Measurements from ENCODE around the gene TXNRD3.

The TXNRD3 gene
- 0.62 to 1.4 reads per million in 2 donors for total RNA-seq

- DNase-seq = peak; percentile 23 to 59 (median 47)
Measured at GRCh38 chr3:126654571-126655383, at the start of gene TXNRD3. TSS of gene TXNRD3 (minus strand) at chr3:126655124.

DNA sequence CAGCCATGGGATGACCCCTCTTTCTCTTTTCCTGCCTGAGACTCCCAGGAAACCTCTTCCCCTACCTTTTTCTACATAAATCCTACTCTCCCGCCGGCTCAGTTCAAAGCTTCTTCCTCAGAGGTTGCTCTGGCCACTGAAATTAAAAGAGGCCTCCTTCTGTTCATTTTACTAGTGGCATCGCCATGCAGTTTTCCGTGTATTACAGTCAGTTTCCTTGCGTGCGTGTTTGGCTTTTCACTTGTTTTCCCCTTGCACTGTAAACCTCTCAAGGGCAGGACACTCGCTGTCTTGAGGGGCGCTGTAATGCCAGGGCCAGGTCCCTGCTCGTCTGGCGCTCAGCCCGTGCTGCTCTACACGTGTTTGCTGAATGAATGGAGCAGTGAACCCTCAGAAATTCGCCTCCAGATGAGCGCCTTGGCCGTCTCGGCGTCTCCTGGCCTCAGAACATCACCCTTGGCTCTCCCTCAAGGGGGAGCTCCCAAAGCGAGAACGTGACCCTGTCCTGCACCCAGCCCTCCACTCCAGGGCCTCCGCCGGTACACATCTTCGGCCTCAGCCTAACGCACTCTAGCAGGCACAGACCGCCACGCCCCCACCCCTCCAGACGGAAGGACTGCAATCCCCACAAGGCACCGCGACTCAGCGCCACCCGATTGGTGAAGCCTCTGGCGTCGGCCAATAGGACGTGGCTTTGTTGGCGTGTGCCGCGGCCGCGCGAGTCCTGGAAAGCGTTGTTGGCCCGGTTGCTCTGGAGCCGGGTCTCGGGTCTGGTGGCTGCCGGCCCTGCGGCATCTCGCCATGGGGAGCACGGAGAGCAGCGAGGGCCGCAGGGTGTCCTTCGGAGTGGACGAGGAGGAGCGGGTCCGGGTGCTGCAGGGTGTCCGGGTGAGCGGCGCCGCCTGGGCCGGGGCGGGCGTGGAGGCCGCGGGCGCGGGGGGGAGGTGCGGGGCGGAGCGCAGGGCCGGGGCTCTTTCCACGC lies 48.9 kb upstream of the TXNRD3 start, which contains the start of gene CHCHD6:
CHCHD6 (plus strand) TSS at position 729 of the 982 bp plus-strand sequence; CDS start at position 802, 73 bp downstream.
- peak; percentile 90 to 96 (median 94) for DNase-seq

DNA sequence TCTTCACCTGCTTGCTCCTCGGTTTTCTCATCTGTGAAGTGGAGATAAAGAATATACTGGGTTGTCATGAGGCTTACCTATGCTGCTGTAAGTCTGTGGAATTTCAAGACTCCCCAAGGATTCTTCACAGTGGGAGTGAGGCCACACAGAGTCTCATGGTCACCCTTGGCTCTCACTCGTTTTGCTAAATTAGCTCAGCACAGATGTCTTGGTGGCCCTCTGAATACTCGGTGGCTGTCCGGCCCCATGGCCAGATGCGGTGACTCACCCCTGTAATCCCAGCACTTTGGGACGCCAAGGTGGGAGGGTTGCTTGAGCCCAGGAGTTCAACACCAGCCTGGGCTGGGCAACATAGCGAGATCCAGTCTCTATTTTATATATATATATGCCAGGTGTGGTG lies 44.1 kb upstream of the TXNRD3 start:
- no peak for DNase-seq

DNA sequence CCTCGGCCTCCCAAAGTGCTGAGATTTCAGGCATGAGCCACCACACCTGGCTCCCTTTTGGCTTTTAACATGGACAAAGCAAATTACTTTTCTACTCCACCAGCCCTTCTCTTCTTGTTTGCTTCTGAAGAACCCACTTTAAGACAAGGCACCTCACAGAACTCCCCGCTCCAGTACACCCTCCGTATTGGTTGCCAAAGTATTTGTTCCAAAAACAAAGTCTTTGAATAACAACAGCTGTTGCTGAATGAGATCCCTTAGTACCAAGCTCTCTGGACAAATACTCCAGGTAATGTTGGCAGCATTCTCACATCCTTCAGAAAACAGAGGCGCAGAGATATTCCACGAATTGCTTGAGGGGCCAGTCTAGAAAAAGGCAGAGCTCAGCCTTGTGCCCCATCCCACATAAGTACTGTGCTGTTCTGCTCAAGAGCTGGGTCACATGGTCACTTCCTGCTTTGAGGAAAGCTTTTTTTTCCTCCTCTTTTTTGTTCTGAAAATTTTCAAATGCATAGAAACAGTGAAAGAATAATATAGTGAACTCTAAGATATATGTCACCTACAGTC lies 41.9 kb upstream of the TXNRD3 start:
- no peak for DNase-seq

DNA sequence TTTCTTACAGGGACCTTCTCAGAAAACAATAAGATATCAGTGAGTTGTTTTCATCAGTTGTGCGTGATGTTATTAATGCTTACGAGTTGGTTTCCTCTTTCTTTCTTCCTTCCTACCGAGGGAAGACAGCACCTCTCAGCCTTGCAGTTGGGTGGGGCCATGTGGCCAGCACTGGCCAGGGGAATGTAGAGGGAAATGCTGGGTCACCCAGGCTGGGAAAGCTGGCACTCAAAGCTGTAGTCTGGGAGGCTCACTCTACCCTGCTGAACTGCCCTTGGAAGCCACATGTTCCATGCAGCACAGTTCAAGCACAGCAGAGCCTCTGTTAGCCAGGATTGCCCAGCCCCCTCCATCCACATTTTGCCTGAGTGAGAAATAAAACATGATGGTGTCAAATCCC lies 39.0 kb upstream of the TXNRD3 start:
- no peak for DNase-seq

DNA sequence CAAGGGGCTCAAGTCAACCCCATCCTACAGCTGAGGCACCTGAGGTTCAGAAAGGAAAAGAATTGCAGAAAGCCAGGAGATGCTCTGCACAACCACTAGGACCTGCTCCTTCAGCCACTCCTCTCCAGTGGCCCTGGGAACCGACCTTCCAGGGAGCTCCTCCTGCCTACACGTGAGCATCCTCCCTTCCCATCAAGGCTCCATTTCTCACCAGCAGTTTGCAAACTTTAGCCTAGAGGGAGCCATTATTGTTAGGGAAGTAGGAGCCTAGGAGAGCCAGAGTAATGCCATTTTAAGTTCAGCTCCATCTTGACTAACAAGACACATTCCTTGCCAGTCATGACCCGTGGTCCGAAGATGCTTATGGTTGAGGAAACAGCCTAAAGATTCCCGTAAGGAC lies 37.9 kb upstream of the TXNRD3 start:
- DNase-seq = no peak

DNA sequence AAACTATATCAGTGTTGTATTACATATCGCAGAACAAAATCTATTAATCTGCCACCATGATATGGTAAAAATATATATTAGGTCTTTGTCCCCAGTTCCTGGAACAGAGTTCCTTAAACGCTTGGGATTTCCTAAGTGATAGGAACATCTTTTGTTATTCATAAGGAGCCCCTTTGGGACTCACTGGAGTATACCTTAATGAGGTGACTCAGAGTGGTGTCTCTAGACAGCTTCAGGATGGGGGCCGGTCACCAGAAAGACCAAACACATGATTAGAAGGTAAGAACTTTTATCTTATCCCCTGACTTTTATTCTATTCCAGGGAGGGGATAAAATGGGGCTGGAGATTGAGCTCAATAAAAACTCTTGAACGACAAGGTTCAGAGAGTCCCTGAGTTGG lies 36.8 kb upstream of the TXNRD3 start:
- DNase-seq = no peak

GRCh38 chr3:126685493-126685892 lies 30.6 kb upstream of the TXNRD3 start:
- no peak for DNase-seq

- DNase-seq = no peak
Measured at GRCh38 chr3:126685021-126685420, 30.1 kb upstream of the TXNRD3 start.

GRCh38 chr3:126684218-126684751 lies 29.4 kb upstream of the TXNRD3 start:
- DNase-seq = no peak

DNA sequence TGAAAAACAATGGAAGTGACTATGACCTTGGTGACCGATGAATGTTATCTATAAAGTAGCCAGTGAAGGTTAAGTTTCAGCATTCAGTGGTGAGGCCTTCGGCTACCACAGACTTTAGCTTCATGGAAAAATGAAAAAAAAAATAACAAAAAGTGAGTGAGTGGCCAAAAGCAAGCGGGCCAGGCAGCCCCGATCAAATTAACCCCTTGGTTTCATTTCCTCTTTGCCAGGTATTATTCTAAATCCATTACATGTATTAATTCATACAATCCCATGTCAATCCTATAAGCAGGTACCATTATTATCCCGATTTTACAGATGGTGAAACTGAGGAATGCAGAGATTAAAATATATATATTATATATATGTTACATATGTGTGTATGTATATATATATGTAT lies 28.1 kb upstream of the TXNRD3 start:
- no peak for DNase-seq

GRCh38 chr3:126682009-126682408 lies 27.1 kb upstream of the TXNRD3 start:
- DNase-seq = no peak

DNA sequence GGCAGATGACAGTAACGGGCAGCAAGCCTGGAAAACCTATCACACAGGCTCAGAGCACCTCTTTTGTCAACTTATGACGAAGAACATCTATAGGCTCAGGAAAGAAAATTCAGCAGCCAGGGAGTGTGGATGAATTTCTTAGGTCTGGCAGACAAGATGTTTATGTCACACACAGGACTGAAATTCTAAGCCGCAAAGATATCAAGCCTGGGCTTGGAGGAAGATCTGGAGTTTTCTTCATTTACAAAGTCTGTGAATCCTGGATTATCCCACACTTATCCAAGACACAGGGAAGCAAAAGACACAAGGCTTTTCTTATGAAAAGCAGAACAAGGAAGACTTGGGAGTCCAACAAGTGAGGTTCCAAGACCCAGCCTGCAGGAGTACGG lies 25.7 kb upstream of the TXNRD3 start:
- no peak for DNase-seq

DNA sequence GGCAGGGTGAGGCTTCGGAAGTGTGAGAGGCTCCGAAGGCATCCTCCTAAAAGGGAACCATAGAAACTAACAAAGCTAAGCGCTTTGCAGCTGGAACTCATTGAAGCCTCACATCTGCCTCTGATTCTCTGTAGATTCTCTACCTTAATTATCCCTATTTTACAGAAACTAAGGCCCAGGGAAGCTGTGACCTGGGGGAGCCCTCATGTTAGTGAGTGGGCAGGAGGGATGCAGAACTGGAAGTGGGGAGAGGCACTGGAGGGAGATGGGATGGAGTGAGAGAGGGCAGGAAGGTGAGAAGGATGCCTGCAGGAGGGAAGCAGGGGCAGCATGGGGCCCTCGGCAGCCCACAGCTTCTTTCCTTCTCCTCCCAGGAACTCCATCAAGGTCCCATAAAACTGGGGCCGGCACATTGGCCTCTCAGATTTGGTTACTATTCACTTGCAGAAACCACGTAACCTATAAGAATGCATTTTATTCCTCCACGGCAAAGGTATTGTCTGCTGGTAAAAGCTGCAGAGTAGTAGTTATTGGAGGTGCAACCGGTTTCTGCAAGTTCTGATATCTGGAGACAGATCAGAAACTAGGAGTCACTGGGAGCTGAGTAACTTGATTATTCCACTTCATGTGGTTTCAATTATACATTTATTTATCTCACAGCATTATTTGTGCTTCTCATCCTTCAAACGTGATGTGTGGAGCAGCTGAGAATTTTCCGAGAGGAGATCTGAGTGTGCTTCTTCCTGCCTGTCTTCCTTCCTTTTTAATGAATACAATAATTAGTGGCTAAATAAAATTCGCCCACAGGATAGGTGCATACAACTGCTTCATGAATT lies 25.1 kb upstream of the TXNRD3 start:
- DNase-seq = no peak

DNA sequence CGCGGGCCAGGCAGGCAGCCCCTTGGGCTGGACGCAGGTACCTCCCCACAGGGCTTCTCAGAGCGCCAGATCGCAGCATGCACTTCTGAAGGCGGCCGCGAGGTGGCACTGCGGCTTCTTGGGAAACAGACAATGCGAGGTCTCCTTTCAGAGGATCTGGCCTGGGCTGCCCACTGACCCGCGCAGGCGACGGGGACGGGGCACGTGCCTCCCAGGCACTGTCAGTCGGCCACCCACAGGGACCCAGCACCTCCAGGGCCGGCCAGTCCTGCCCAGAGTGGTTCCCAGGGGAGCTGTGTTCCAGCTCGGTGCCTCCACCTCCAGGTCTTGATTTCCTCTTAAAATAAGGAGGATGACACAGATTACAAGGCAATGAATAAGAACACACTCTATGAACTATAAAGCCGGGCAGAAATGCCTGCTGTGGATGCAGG lies 24.4 kb upstream of the TXNRD3 start:
- DNase-seq = peak; percentile 32 to 74 (median 53)

DNA sequence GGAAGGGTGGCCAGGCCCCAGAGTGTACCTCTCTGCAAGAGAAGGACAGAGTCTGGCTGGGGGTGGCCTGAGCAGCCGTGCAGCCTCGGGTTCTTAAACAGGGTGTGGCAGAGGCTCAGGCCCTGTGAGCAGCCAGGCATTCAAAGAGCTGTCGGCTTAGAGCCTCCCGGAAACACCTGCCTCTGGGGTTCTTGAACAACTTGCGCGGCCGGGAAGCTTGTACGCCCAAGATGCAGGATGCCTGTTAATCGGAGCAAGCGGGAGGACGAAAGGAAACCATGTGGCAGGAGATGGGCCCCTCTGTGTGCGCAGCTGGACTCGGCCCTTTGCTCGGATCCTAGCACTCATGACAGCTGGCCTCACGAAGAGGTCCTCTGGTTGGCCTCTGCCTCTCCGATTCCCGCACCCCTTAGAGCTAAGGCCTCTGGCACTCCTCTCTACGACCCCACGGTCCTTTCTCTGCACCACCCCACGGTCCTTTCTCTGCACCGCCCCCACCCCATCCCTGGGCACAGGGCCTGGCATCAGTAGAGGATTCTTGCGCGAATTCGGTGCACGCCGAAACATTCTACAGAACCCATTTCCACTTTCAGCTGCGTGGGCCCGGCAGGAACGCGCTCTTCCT lies 23.9 kb upstream of the TXNRD3 start:
- no peak for DNase-seq

- DNase-seq = no peak
Measured at GRCh38 chr3:126677862-126678503, 23.1 kb upstream of the TXNRD3 start.

DNA sequence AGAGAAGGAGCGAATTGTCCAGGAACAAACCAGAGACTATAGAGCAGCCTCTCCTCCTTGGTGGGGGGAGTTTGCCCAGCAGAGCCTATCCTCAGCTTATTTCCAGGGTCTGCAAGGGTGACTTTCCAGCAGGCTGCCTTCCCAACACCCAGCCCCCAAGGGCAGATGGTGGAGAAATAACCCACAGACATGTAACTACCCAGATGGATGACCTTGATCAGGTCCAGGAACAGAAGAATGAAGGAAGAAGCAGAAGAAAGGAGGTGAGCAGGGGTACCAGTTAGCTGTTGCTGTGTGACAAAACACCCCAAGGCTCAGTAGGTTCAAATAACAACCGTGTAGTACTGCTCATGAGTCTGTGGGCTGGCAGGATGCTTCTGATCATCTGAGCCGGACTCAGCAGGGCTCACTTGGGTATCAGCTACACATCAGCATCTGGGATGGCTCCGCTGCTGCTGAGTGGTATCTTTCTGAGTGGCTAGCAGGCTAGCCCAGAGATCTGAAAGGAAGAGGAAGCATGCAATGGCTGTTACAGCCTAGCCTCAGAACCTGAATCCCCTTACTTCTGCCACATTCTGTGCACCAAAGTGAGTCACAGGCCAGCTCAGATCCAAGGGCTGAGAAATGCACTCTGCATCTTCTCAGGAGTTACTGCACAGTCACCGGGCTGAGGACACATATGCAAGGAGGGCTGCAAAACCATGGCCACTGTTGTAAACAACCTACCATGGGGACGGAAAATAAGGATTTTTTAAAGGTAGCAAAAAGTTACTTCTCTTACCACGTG lies 22.2 kb upstream of the TXNRD3 start:
- DNase-seq = no peak

DNA sequence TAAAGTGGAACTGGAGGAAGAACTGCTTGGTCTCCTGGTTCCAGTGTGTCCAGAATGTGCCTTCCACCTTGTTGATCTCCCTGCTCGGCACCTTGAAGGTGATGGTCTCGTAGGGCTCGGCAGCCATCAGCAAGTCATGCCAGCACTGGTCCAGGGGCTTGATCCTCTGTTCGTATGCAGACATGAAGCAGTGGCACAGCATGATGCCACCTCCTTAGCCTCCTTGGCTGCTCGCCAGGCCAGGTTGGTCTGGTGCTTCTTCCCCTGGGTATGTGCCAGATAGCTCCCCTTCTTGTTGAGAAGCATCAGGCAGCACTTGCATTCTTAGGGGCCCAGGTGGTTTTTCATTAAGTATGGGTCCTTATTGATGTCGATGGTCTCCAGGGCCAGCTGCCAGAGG lies 17.8 kb upstream of the TXNRD3 start:
- no peak for DNase-seq

DNA sequence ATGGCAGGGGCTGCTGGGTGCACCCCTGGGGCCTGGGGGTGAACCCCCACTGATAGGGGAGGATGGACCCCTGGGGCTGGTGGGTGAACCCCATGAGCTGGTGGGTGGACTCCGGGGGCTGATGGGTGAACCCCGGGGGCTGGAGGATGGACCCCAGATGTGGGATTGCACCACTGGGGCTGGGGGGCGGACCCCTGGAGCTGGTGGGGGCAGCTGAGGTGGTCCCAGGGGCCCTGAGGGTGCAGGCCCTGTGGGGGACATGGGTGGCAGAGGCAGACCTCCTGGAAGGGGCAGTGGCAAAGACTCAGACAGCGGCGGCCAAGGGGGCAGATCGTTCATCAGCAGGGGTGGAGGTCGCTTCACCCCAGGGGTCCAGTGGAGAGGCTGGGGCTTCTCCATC lies 17.4 kb upstream of the TXNRD3 start:
- no peak for DNase-seq
